Upper lobe of left lung (tissue), 4 donors: Measurements from ENCODE around the gene IL6R.

Experiments
- CTCF ChIP-seq, 6 experiments: fragments of 450-650 bp in 4 of 6; fragments of 200-600 bp in 2 of 6; sonication (generic) in 2 of 6; IDR thresholded peaks; one replicate each; pipeline ENCODE4 v1.5.1; 2016 to 2019; ENCODE audit warnings: antibody characterized with exemption in 6 of 6
- EP300 ChIP-seq, 4 donors: sonication (generic); formaldehyde crosslinking; IDR thresholded peaks; one replicate each; pipeline ENCODE4 v1.5.1; 2017; ENCODE audit warnings: antibody characterized with exemption in 4 of 4, control low read depth in 2 of 4
- POLR2A ChIP-seq, 4 donors: fragments of 450-650 bp; IDR thresholded peaks; one replicate each; pipeline ENCODE4 v1.5.1; 2016 to 2017; ENCODE audit warnings: antibody characterized with exemption in 4 of 4, mild to moderate bottlenecking in 2 of 4
- POLR2AphosphoS5 ChIP-seq, 2 donors: sonication (generic); formaldehyde crosslinking; IDR thresholded peaks; one replicate each; pipeline ENCODE4 v1.5.1; 2017; ENCODE audit warnings: antibody characterized with exemption in 2 of 2

- TF ChIP-seq POLR2A (IDR thresholded peaks at IDR 0.05) (no peak), CTCF (IDR thresholded peaks at IDR 0.05) (no peak), EP300 (IDR thresholded peaks at IDR 0.05) (no peak), POLR2AphosphoS5 (IDR thresholded peaks at IDR 0.05) (no peak)
Observed at GRCh38 chr1:154467434-154468102, 62.4 kb downstream of the IL6R start.
